ENCODE measurements around the gene OR6S1.

OR6S1 gene

DNA sequence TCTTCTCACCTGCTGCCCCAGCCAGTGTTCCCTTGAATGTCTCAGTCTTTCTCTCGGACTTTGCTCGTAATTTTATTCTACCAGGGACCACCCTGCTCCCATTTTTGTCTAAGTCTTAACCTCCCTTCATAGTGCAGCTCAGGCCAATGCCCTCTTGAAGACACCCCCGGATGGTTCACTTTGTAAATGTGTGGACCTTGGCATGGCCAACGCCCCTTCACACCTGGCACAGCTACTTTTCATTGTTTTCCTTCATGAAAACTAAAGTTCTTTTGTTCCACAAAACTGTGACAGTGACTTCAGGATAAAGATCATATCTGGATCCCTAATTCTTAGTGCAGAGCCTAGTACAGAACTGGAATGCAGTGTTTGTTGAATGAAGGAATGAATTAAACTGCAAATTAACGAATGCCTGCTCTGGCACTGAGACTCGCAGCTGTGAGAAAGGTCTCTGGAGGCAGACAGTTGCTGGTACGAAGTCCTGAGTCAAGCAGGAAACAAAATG is 39.4 kb upstream of the OR6S1 start:
- TF ChIP-seq, protein P1, sequence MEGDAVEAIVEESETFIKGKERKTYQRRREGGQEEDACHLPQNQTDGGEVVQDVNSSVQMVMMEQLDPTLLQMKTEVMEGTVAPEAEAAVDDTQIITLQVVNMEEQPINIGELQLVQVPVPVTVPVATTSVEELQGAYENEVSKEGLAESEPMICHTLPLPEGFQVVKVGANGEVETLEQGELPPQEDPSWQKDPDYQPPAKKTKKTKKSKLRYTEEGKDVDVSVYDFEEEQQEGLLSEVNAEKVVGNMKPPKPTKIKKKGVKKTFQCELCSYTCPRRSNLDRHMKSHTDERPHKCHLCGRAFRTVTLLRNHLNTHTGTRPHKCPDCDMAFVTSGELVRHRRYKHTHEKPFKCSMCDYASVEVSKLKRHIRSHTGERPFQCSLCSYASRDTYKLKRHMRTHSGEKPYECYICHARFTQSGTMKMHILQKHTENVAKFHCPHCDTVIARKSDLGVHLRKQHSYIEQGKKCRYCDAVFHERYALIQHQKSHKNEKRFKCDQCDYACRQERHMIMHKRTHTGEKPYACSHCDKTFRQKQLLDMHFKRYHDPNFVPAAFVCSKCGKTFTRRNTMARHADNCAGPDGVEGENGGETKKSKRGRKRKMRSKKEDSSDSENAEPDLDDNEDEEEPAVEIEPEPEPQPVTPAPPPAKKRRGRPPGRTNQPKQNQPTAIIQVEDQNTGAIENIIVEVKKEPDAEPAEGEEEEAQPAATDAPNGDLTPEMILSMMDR (IDR thresholded peaks at IDR 0.05; ENCODE audit: borderline replicate concordance, insufficient read depth, low read depth, low read length), result no peak
- peak overlapping the region; percentile 51 for H3K4me3 ChIP-seq (ENCODE audit: low read depth, low read length)

DNA sequence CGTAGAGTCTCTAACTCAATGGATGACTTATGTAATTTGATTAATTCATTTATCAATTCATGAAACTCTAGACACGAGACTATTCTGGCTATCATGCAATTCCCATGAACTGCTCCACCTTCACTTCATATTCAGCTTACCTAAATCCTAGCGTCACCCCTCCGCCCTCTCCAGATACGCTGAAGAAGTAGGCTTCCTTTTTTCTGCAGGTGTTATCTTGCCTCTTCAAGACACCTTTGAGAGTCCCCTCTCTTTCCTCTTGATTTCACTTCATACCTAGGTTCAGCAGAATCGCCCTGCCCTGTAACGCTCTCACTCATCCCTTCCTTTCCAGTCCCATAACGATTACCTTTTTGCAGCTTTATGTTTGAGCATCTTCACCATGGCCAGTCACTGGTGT is 38.9 kb upstream of the OR6S1 start:
- TF ChIP-seq, protein P1 (IDR thresholded peaks at IDR 0.05; ENCODE audit: borderline replicate concordance, insufficient read depth, low read depth, low read length), result no peak
- H3K4me3 ChIP-seq (ENCODE audit: low read depth, low read length), result peak overlapping the region; percentile 21

DNA sequence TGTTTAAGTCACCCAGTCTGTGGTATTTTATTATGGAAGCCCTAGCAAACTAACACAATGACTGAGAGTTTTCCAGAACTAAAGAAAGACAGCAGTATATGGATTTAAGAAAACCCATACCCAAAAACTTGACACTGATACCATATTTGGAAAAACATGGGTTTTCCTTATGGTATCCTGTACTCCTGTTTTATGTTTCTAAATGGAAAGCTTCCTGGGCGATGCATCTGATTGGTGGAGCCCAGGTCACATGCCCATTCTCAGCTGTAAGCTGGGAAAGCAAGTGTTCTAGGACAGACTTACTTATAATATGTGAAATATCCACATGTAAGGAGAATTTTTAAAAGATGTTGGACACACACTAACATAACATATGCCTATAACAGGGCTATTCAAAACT is 38.4 kb upstream of the OR6S1 start:
- H3K4me3 ChIP-seq (ENCODE audit: low read depth, low read length), result no peak overlapping the region
- TF ChIP-seq, protein P1 (IDR thresholded peaks at IDR 0.05; ENCODE audit: borderline replicate concordance, insufficient read depth, low read depth, low read length), result no peak

DNA sequence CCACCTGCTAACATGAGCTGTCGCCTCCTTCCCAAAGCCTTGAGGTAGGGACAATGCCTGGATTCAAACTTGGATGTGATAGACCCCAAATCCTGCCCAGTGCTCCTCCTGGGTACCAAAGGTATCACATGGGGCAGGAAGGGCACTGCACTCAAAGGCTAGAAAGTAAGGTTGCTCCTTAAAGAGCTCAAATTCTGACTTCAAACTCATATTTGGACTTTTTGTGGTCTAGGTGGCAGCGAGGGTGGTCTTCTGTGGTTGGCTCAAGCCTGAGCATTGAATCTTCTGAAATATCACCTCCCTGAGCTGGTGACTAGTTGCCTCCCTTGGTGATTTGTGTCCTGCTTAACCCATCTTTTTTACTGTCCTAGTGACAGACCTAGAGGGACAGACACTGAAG is 34.6 kb upstream of the OR6S1 start:
- H3K4me3 ChIP-seq (ENCODE audit: low read depth, low read length), result no peak overlapping the region
- TF ChIP-seq, protein P1 (IDR thresholded peaks at IDR 0.05; ENCODE audit: borderline replicate concordance, insufficient read depth, low read depth, low read length), result no peak

DNA sequence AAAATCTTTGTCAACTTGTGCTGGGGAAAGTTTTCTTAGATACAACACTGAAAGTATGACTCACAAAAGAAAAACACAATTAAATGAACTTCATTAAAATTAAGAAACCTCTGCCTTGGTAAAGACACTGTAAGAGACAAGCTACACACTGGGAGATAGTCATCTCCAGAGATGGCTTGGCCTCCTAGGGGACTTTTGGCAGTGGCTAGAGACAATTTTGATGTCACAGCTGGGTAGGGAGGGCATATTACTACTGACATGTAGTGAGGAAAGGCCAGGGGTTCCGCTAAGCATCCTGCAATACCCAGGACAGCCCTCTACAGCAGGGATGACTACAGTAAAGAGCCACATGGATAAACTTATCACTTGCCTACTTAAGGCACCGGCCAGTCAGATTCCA is 34.2 kb upstream of the OR6S1 start:
- TF ChIP-seq, protein P1 (IDR thresholded peaks at IDR 0.05; ENCODE audit: borderline replicate concordance, insufficient read depth, low read depth, low read length), result no peak

DNA sequence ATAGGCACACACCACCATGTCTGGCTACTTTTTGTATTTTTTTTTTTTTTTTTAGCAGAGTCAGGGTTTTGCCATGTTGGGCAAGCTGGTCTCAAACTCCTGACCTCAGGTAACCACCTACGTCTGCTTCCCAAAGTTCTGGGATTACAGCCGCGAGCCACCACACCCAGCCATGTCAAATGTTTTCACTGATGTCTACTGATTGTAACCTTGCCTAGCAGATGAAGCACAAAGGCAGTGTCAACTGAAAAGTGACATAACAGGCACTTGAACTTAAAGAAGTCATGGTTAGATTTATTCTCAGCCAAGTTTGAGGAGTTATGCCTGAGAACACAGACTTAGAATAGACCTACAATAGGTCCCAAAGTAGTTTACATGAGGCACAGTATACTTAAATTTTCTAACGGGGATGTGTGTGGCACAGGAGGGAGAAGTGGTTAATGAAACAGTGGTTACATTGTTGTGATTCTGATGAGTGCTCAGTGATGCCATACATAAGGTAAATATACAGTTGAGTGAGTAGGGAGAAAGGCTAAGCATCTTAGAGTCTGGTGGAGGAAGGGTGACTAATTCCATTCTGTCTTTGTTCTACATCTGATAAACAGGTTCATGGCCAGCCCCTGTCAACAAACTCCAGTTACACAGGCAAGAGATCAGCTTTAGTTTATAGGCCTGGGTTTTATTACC is 30.2 kb upstream of the OR6S1 start:
- TF ChIP-seq, protein P1 (IDR thresholded peaks at IDR 0.05; ENCODE audit: borderline replicate concordance, insufficient read depth, low read depth, low read length), result no peak
- H3K4me3 ChIP-seq (ENCODE audit: low read depth, low read length), result no peak overlapping the region

More for the DNA sequence above, 34.2 kb upstream of the OR6S1 start:
- no peak overlapping the region for H3K4me3 ChIP-seq (ENCODE audit: low read depth, low read length)

DNA sequence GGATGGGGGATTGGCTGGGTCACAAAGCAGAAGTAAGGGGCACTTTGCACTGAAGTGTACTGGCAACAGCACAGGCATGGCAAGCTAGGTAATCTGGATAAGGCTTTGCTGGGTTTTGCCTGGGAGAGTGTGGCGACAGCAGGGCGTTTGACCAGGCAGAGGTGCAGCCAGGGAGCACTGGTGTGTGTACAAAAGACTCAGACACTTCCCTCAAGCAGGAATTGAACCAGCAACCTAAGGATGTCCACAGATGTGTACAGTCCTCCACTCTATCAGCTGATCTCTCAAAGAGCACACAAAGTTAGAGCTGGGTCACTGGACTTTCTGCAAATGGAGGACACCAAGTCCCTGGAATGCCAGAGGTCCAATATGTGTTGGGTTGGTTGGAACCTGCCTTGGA is 27.5 kb upstream of the OR6S1 start:
- no peak overlapping the region for H3K4me3 ChIP-seq (ENCODE audit: low read depth, low read length)
- TF ChIP-seq, protein P1 (IDR thresholded peaks at IDR 0.05; ENCODE audit: borderline replicate concordance, insufficient read depth, low read depth, low read length), result no peak

Measured in GM12875 (cell line).